Measurements from ENCODE around the gene FMN1.
A peak's percentile ranks its signal among the peaks of the same experiment; 100 is the strongest.

FMN1 gene

DNA sequence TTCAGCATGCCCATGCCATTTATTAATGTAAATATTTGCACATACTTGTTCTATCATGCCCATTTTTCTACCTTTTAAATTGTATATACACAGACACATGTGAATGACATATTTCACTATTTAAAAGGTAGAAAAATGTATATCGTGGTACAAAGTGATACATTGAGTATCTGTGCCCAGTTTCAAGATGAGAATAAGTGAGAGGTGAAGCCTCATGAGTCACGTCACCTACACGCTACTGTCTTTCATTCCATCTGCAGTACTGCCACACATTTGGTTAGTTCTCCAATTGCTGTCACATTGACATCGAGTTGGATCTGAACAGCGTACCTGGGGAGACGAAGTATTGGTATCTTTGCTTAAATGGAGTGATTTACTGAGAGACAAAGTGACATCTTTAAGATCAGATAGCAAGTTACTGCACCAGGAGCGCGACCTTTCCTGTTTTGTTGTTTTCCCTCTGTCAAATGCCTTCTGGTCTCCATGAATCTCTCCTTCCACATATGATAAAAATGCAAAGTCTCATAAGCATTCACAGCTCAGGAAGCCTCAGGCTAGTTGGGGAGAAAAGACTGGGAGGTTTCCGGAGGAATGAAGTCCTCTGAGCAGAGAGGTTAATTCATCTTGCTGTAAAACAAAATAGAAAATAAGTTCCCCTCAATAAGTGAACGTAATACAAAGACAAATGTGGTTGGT is 464.7 kb downstream of the FMN1 start:
- no peak for DNase-seq (ENCODE audit: low spot score)

DNA sequence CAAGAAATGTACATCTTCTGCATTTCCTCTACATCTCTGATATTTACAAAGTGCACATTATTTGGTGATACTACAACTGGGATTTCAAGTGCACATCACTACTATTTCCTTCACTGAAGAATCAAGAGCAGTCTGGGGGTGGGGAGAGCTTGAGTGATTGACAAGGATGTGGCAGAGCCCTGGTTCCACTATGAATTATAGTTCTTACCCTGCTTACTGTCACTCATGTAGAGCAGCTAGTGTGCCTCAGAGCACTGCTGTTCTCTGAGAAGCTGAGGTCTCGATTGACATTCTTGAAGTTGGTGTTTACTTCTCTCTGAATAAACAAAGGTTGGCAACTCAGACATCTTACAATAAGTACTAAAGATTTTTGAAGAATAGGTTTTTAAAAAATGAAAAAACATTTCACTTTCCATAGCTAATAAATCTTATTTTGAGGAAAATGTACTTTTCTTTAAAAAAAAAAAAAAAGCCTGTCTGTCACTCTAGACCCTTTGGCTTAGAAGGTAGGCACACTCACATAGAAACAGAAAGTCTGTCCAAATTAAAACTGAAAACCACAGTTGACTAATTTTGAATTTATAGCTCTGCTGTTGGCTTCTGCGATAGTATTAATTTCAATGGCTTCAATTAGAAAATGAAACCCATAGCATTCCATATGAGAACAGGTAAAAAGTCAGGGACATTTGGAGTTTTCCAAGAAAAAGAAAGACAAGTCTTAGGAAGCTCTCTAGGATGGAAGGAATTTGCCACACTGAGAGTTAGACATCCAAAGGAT is 471.2 kb downstream of the FMN1 start:
- DNase-seq (ENCODE audit: low spot score): no peak

DNA sequence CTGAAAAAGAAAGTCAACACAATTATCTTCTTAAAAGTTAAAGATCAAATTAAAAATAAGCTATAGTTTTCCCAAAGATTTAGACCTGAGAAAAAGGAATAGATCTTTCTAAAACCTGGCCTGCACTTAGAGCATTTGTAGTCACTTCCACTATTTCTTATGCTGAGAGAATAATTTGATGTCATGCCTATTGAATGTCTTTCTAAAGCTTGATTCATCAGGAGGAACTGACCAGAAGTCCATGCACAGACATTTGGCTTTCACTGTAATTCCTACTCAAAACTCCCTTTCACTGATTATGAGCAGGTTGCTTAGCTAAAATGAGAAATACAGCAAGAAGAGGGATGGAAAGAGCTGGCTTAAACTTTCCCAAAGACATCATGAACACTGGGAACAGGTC is 472.4 kb downstream of the FMN1 start:
- DNase-seq (ENCODE audit: low spot score): no peak

DNA sequence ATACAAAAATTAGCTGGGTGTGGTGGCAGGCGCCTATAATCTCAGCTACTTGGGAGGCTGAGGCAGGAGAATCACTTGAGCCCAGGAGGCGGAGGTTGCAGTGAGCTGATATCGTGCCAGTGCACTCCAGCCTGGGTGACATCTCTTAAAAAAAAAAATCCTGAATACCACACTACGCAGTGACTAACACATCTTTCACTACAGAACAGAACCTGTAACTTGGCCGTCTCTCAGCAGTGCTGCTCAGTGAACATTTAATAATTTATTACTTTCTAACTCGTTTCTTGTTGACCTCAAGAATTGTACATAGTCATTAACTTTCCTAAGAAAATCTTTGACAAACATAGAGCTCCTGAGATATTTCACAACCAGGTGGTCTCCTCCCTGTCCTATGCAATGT is 472.9 kb downstream of the FMN1 start:
- no peak for DNase-seq (ENCODE audit: low spot score)

DNA sequence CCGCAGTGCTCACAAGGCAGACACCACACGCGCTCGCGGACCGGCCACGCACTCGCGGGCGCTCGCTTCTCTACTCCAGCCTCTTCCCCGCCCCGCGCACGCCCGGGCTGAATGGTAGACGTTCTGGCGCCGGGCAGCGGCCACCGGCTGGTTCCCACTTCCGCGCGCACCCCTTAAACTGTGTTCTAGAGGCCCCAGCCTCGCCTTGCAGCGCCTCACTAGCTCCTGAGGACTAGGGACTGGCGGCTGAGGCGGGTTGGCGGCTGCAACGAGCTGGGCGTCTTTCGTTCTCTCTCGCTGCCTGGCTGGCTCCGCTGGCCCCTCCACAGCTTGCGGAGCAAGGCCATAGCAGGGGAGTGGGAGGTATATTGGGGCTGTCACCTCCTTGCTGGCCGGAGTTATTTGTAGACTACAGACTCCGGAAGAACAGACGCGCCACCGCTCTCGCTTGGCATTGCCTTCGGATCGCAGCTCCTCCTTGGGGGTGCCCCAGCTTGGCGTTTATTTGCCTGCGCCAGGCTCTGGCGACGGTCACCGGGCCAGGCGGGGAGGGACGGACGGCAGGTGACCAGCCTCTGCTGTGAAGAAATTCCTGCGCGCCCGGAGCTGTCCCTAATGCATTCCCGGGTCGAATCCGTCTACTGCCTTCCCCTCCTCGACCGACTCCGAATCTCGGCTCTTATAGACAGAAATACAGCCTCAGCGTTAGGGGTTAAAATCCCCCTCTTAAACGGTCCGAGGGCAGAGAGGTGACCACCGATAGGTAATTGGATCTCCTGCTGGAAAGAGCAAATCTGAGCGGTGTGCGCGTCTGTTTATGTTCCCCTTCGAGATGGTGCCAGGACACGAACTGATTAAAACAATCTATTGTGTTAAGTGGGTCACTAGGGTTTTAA is 475.4 kb downstream of the FMN1 start:
- no peak for DNase-seq (ENCODE audit: low spot score)

DNA sequence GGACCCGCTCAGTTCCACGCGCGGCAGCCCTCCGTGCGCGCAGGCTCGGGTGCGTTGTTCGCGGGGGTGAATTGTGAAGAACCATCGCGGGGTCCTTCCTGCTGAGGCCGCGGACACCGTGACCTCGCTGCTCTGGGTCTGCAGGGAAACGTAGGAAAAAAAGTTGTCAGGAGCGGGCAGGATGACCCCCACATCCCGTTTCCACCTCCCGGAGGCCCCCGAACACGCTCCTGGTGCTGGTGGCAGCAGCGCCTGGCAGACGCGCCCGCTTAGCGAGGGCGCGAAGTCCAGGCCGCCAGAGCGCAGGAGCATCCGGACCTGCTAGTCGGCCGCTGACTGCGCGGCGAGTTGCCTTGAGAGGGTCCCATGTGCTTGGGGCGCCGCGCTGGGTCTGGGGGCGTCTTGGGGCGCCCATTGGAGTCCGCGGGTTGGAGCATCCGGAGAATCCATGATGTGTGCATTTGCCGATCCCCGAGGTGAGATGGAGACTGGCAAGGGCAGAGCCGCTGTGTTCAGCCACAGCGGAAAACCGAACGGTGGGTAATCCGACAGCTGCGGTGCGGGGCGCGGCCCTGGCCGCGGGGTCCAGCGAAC is 476.2 kb downstream of the FMN1 start:
- DNase-seq (ENCODE audit: low spot score): no peak

DNA sequence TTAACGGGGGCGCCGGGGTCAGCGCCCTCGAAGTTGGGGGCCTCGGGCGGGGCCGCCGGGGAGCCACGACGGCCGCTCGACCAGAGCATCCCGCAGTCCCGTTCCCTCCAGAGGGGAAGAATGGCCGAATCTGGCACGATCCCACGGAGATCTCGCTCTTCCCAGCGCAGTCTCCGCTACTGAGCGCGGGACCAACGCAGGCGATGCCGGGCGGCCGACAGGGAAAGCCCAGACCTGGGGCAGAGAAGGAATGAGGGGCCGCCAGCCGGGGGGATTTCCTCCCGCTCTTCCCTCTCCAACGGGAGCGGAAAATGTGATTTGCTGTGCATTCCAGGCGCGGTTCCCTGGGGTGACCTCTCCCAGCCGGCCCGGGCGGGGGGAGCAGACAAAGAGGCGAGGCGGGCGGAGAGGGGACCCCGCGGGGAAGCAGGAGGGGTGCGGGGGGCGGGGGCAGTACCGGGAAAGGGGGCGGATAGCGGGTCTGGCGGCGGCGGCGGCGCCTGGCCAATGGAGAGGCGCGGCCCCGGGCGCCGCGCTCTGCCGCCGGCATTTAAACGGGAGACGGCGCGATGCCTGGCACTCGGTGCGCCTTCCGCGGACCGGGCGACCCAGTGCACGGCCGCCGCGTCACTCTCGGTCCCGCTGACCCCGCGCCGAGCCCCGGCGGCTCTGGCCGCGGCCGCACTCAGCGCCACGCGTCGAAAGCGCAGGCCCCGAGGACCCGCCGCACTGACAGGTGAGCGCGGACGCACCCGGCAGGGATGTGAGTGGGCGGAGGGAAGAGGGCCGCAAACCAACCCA is 476.9 kb downstream of the FMN1 start, which contains the start of gene GREM1:
Gene GREM1, plus strand, starts transcription at position 579 of the 801 bp plus-strand sequence. CDS start 12,687 bp downstream, outside the sequence.
- peak; percentile 88 for DNase-seq (ENCODE audit: low spot score)

DNA sequence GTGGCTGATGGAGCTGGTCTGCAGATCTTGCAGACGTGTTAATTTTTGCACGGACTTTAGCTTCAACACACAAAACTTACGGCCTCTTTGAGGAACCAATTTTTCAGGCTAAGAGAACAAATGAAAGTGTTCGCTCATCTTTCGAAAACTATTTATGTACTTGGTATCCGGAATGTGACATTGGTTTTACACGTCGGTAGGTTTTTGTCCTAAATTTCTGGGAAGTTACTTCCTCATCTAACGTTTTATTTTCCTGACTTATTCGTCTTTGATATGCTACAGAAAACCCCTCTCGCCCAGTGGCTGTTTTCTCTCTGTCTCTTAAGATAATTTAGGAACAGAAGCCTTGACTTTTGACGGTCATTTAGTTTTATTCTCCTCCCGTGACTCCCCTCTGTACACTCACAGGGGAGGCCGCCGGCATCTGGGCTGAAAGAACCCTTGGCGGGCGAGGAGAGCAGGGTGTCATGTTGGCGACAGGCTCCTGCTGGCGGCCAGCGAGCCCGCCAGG is 477.5 kb downstream of the FMN1 start:
- DNase-seq (ENCODE audit: low spot score): no peak

DNA sequence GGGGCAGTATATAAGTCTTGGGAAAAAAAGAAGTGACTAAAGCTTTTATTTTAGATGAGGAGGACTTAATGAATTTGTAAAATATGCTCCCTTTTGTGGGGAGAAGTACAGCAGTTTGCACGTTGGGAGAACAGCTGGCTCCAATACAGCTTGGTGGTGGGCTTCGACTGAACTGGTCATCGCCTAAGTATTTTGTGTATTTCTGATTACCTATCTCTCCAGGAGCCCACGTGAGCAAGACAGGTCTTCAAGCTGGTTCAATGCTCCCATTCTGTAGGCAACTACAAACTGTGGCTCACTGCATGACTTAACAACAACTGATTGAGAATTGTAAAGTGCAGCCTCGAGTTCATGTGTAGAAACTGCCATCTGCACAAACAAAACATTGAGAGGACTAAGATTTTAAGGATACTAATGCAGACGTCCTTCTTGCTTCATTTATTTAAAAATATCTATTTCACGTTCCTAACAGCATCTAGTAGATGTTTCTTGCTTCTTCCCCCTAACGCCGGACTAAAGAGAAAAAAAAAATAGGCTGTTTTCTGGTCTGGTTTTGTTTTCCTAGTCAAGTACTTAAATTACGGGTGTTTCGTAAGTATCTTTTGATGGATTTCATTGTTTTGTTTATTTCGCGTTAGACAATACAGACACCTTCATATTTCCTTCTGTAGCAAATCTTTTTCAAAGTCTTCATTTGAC is 478.1 kb downstream of the FMN1 start:
- DNase-seq (ENCODE audit: low spot score): no peak
